ENCODE results near the gene DDIT4.
"Not testable (repeated sequence)": the region's sequence is repeated elsewhere in the genome, so short reads cannot be mapped to it uniquely, and the experiment has no call there.

Gene DDIT4

GRCh38 chr10:72291019-72291532 lies 17.4 kb downstream of the DDIT4 start:
- DNase-seq, result no peak

- no peak for DNase-seq
These were observed 18.5 kb downstream of the DDIT4 start for GRCh38 chr10:72292223-72292691.

- DNase-seq, result no peak
These were observed 21.7 kb downstream of the DDIT4 start for GRCh38 chr10:72295330-72295910.

- DNase-seq, result not testable (repeated sequence)
These were observed 23.1 kb downstream of the DDIT4 start for GRCh38 chr10:72296829-72297280.

GRCh38 chr10:72297281-72297804 lies 23.6 kb downstream of the DDIT4 start:
- DNase-seq, result peak; percentile 82

- peak; percentile 91 for DNase-seq
These were observed 24.3 kb downstream of the DDIT4 start for GRCh38 chr10:72297805-72298591.

- no peak for DNase-seq
These were observed 25.1 kb downstream of the DDIT4 start for GRCh38 chr10:72298592-72299519.

GRCh38 chr10:72303424-72304128 lies 29.9 kb downstream of the DDIT4 start:
- no peak for DNase-seq

- no peak for DNase-seq
These were observed 32.6 kb downstream of the DDIT4 start for GRCh38 chr10:72306215-72306760.

- DNase-seq, result not testable (repeated sequence)
These were observed 34.0 kb downstream of the DDIT4 start for GRCh38 chr10:72307711-72308110.

- DNase-seq, result no peak
These were observed 34.7 kb downstream of the DDIT4 start for GRCh38 chr10:72308320-72308987.

- no peak for DNase-seq
These were observed 35.8 kb downstream of the DDIT4 start for GRCh38 chr10:72309290-72310240.

GRCh38 chr10:72310241-72310633 lies 36.5 kb downstream of the DDIT4 start:
- no peak for DNase-seq

- no peak for DNase-seq
These were observed 36.9 kb downstream of the DDIT4 start for GRCh38 chr10:72310636-72311035.

- no peak for DNase-seq
These were observed 37.9 kb downstream of the DDIT4 start for GRCh38 chr10:72311667-72312066.

GRCh38 chr10:72312865-72313391 lies 39.2 kb downstream of the DDIT4 start:
- DNase-seq, result no peak

GRCh38 chr10:72314263-72314662 lies 40.5 kb downstream of the DDIT4 start:
- DNase-seq, result no peak

- no peak for DNase-seq
These were observed 41.3 kb downstream of the DDIT4 start for GRCh38 chr10:72315054-72315453.
